ENCODE results near the gene HM13.

DNA sequence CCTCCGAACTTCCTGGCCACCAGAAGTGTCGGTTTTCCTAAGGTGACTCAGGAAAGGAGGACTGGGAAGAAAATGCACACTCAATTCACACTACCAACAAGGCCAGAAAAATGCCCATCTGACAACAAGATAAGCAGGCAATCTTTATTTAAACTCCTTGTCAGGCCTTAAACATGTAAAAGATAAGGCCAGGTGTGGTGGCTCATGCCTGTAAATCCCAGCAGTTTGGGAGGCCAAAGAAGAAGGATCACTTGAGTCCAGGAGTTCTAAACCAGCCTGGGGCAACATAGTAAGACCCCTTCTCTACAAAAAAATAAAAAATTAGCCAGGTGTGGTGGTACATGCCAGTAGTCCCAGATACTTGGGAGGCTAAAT is 83.2 kb downstream of the HM13 start:
- TF ChIP-seq POLR2A (IDR thresholded peaks at IDR 0.05; ENCODE audit: borderline replicate concordance, extremely low read depth, insufficient read depth, insufficient read length) (no peak), SIN3A (IDR thresholded peaks at IDR 0.05; ENCODE audit: low read depth) (no peak), POLR2AphosphoS5 (IDR thresholded peaks at IDR 0.05; ENCODE audit: low read depth, low read length) (no peak; the same call in 1 of the 2 replicates), ZFX (IDR thresholded peaks at IDR 0.05) (no peak), JUND (IDR thresholded peaks at IDR 0.05) (no peak)
- TF ChIP-seq, protein P1, sequence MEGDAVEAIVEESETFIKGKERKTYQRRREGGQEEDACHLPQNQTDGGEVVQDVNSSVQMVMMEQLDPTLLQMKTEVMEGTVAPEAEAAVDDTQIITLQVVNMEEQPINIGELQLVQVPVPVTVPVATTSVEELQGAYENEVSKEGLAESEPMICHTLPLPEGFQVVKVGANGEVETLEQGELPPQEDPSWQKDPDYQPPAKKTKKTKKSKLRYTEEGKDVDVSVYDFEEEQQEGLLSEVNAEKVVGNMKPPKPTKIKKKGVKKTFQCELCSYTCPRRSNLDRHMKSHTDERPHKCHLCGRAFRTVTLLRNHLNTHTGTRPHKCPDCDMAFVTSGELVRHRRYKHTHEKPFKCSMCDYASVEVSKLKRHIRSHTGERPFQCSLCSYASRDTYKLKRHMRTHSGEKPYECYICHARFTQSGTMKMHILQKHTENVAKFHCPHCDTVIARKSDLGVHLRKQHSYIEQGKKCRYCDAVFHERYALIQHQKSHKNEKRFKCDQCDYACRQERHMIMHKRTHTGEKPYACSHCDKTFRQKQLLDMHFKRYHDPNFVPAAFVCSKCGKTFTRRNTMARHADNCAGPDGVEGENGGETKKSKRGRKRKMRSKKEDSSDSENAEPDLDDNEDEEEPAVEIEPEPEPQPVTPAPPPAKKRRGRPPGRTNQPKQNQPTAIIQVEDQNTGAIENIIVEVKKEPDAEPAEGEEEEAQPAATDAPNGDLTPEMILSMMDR (IDR thresholded peaks at IDR 0.05 in 2 of 3, conservative IDR thresholded peaks at IDR 0.05 in 1 of 3; ENCODE audit: borderline replicate concordance in 1 of 3, insufficient read depth in 1 of 3, low read depth in 2 of 3, low read length in 2 of 3), result no peak
- TF ChIP-seq, protein P2, sequence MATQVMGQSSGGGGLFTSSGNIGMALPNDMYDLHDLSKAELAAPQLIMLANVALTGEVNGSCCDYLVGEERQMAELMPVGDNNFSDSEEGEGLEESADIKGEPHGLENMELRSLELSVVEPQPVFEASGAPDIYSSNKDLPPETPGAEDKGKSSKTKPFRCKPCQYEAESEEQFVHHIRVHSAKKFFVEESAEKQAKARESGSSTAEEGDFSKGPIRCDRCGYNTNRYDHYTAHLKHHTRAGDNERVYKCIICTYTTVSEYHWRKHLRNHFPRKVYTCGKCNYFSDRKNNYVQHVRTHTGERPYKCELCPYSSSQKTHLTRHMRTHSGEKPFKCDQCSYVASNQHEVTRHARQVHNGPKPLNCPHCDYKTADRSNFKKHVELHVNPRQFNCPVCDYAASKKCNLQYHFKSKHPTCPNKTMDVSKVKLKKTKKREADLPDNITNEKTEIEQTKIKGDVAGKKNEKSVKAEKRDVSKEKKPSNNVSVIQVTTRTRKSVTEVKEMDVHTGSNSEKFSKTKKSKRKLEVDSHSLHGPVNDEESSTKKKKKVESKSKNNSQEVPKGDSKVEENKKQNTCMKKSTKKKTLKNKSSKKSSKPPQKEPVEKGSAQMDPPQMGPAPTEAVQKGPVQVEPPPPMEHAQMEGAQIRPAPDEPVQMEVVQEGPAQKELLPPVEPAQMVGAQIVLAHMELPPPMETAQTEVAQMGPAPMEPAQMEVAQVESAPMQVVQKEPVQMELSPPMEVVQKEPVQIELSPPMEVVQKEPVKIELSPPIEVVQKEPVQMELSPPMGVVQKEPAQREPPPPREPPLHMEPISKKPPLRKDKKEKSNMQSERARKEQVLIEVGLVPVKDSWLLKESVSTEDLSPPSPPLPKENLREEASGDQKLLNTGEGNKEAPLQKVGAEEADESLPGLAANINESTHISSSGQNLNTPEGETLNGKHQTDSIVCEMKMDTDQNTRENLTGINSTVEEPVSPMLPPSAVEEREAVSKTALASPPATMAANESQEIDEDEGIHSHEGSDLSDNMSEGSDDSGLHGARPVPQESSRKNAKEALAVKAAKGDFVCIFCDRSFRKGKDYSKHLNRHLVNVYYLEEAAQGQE (IDR thresholded peaks at IDR 0.05; ENCODE audit: low read depth), result no peak

All from HCT116 (cell line).